GM23338 (cell line): Measurements from ENCODE around the gene TRIM71. TPM values are rescaled to one million over a fixed set of nuclear protein-coding genes. Genes with fewer than 3 reads are reported as not detected.
A peak's percentile ranks its signal among the peaks of the same experiment; 100 is the strongest.

Experiments used
- ATAC-seq: fragments of 200-7000 bp; cut with Tn5 transposase; 3 replicates; pipeline ENCODE4 v1.9.1; 2020
- DNase-seq: peaks from one replicate; pipeline ENCODE4 v3.0.0-alpha.2; 2015; ENCODE audit warnings: low spot score
- H2AFZ ChIP-seq: fragments of 200-600 bp; sonication (generic); 2 replicates; pipeline ENCODE4 v1.8.0; 2016; ENCODE audit warnings: antibody characterized with exemption, mild to moderate bottlenecking, moderate library complexity
- H3F3A ChIP-seq: fragments of 200-600 bp; sonication (generic); replicated peaks from 2 replicates; pipeline ENCODE4 v1.8.0; 2017; ENCODE audit warnings: antibody characterized with exemption, mixed run types, low read depth
- H3K27ac ChIP-seq: fragments of 200-600 bp; sonication (generic); 2 replicates; pipeline ENCODE4 v1.6.1; 2016; ENCODE audit warnings: low read depth
- H3K27me3 ChIP-seq: fragments of 200-600 bp; sonication (generic); 2 replicates; pipeline ENCODE4 v1.8.0; 2016; ENCODE audit warnings: mild to moderate bottlenecking, mixed run types, moderate library complexity; ENCODE audit not compliant: insufficient read depth
- H3K36me3 ChIP-seq: fragments of 200-600 bp; sonication (generic); 2 replicates; pipeline ENCODE4 v1.8.0; 2016; ENCODE audit warnings: mild to moderate bottlenecking; ENCODE audit not compliant: insufficient read depth
- H3K4me1 ChIP-seq: fragments of 200-600 bp; sonication (generic); 2 replicates; pipeline ENCODE4 v1.8.0; 2016; ENCODE audit warnings: mild to moderate bottlenecking, moderate library complexity; ENCODE audit not compliant: insufficient read depth
- H3K4me2 ChIP-seq: fragments of 200-600 bp; sonication (generic); 2 replicates; pipeline ENCODE4 v1.7.1; 2017; ENCODE audit warnings: mixed run types
- H3K4me3 ChIP-seq: fragments of 200-600 bp; sonication (generic); 2 replicates; pipeline ENCODE4 v1.6.1; 2016; ENCODE audit warnings: mixed run types
- H3K79me2 ChIP-seq: fragments of 200-600 bp; sonication (generic); replicated peaks from 2 replicates; pipeline ENCODE4 v1.8.0; 2017; ENCODE audit warnings: mild to moderate bottlenecking; ENCODE audit not compliant: insufficient read depth
- H3K9me2 ChIP-seq: fragments of 200-600 bp; sonication (generic); 2 replicates; pipeline ENCODE4 v1.8.0; 2017; ENCODE audit not compliant: insufficient read depth
- H4K20me1 ChIP-seq: fragments of 200-600 bp; sonication (generic); replicated peaks from 2 replicates; pipeline ENCODE4 v1.8.0; 2017; ENCODE audit warnings: mild to moderate bottlenecking; ENCODE audit not compliant: insufficient read depth
- H3K27ac Mint-ChIP-seq: 2 replicates; pipeline ENCODE4 v1.8.0; 2020; ENCODE audit warnings: inconsistent platforms, mild to moderate bottlenecking, moderate library complexity, mixed read lengths
- H3K27me3 Mint-ChIP-seq: 3 replicates; pipeline ENCODE4 v1.8.0; 2022; ENCODE audit warnings: low read depth, mild to moderate bottlenecking, moderate library complexity, mixed read lengths, inconsistent platforms; ENCODE audit not compliant: insufficient read depth, poor library complexity
- H3K36me3 Mint-ChIP-seq: 3 replicates; pipeline ENCODE4 v1.8.0; 2021; ENCODE audit warnings: low read depth, mild to moderate bottlenecking, inconsistent platforms, moderate library complexity, mixed read lengths
- H3K4me1 Mint-ChIP-seq: 3 replicates; pipeline ENCODE4 v1.8.0; 2020; ENCODE audit warnings: mild to moderate bottlenecking, inconsistent platforms, mixed read lengths
- H3K4me3 Mint-ChIP-seq: 3 replicates; pipeline ENCODE4 v1.8.0; 2021; ENCODE audit warnings: moderate library complexity, mild to moderate bottlenecking, inconsistent platforms, mixed read lengths
- H3K9me3 Mint-ChIP-seq: 3 replicates; pipeline ENCODE4 v1.8.0; 2020; ENCODE audit warnings: moderate library complexity, mild to moderate bottlenecking, inconsistent platforms, mixed read lengths
- ETS1 ChIP-seq: IDR thresholded peaks from 2 replicates; pipeline ENCODE4 v1.6.1; 2016; ENCODE audit warnings: antibody characterized with exemption
- EZH2 ChIP-seq: fragments of 200-600 bp; sonication (generic); IDR thresholded peaks from one replicate; pipeline ENCODE4 v1.8.0; 2017; ENCODE audit warnings: antibody characterized with exemption, mild to moderate bottlenecking, low read depth; ENCODE audit not compliant: unreplicated experiment
- EZH2phosphoT487 ChIP-seq: fragments of 200-600 bp; sonication (generic); IDR thresholded peaks from one replicate; pipeline ENCODE4 v1.8.1; 2018; ENCODE audit warnings: antibody characterized with exemption; ENCODE audit not compliant: unreplicated experiment
- JUNB ChIP-seq: IDR thresholded peaks from one replicate; pipeline ENCODE4 v1.6.1; 2016; ENCODE audit warnings: antibody characterized with exemption; ENCODE audit not compliant: unreplicated experiment
- NANOG ChIP-seq: IDR thresholded peaks from 2 replicates; pipeline ENCODE4 v1.6.1; 2016; ENCODE audit warnings: antibody characterized with exemption, borderline replicate concordance
- POLR2AphosphoS5 ChIP-seq: IDR thresholded peaks from 2 replicates; pipeline ENCODE4 v1.6.1; 2016; ENCODE audit warnings: antibody characterized with exemption, low read depth
- STAT1 ChIP-seq: IDR thresholded peaks from one replicate; pipeline ENCODE4 v1.6.1; 2016; ENCODE audit warnings: antibody characterized with exemption; ENCODE audit not compliant: unreplicated experiment
- ZNF114 ChIP-seq: fragments of 250-450 bp; sonication (Bioruptor Pico); IDR thresholded peaks from 2 replicates; pipeline ENCODE4 v1.5.0; 2020; ENCODE audit warnings: mild to moderate bottlenecking, moderate library complexity
- ZNF331 ChIP-seq: fragments of 250-450 bp; sonication (Bioruptor Pico); IDR thresholded peaks from 2 replicates; pipeline ENCODE4 v1.5.0; 2020; ENCODE audit warnings: low read depth, mild to moderate bottlenecking, moderate library complexity
- polyA plus RNA-seq: library from polyadenylated mRNA; unstranded; fragments of >200 nt; fragmentation: Nextera tagmentation; extraction: Ambion mirVana; gene quantifications from 2 replicates; pipeline ENCODE4 v1.2.1, GENCODE V29; 2016
- total RNA-seq: library from RNA; depleted of rRNA; stranded (reverse); fragments of >200 nt; shearing (Covaris generic); gene quantifications from 2 replicates; pipeline ENCODE4 v1.2.3, GENCODE V29; 2014
- TF ChIP-seq, protein P1 (sequence below): IDR thresholded peaks from one replicate; pipeline ENCODE4 v1.6.1; 2018; ENCODE audit warnings: antibody characterized with exemption; ENCODE audit not compliant: unreplicated experiment
- TF ChIP-seq, protein P2 (sequence below), 2 experiments: fragments of 200-600 bp in 1 of 2; sonication (generic) in 1 of 2; conservative IDR thresholded peaks; 2 replicates each; pipeline versions ENCODE4 v1.5.1 to v1.6.1; 2016 to 2017; ENCODE audit warnings: antibody characterized with exemption in 2 of 2, low read depth in 2 of 2, mild to moderate bottlenecking in 2 of 2, moderate library complexity in 1 of 2

Gene TRIM71
- total and polyA plus RNA-seq, 2 experiments from 2014 or later, result 71.5 to 346 TPM

DNA sequence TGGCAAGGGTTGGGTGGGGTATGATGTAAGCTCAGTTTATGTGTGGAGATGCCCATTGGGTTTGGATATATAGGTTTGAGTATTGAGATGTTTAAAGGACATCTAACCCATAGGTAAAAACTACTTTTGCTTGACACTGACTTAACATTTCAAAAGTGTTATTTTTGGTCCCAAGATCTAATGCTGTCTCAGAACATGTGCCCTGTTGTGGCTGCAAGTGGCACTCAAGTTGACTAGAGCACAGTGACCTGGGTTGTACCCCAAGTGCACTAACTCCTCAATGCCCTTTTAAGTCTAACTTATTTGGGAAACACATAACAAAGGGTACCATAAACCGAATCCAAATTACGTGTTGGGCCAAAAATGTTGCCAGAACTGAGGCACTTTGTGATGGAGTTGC, 77.2 kb downstream of the TRIM71 start (continued):
- TF ChIP-seq, protein P1, sequence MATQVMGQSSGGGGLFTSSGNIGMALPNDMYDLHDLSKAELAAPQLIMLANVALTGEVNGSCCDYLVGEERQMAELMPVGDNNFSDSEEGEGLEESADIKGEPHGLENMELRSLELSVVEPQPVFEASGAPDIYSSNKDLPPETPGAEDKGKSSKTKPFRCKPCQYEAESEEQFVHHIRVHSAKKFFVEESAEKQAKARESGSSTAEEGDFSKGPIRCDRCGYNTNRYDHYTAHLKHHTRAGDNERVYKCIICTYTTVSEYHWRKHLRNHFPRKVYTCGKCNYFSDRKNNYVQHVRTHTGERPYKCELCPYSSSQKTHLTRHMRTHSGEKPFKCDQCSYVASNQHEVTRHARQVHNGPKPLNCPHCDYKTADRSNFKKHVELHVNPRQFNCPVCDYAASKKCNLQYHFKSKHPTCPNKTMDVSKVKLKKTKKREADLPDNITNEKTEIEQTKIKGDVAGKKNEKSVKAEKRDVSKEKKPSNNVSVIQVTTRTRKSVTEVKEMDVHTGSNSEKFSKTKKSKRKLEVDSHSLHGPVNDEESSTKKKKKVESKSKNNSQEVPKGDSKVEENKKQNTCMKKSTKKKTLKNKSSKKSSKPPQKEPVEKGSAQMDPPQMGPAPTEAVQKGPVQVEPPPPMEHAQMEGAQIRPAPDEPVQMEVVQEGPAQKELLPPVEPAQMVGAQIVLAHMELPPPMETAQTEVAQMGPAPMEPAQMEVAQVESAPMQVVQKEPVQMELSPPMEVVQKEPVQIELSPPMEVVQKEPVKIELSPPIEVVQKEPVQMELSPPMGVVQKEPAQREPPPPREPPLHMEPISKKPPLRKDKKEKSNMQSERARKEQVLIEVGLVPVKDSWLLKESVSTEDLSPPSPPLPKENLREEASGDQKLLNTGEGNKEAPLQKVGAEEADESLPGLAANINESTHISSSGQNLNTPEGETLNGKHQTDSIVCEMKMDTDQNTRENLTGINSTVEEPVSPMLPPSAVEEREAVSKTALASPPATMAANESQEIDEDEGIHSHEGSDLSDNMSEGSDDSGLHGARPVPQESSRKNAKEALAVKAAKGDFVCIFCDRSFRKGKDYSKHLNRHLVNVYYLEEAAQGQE, result no peak
- TF ChIP-seq ETS1, result no peak
- TF ChIP-seq STAT1, result no peak
- TF ChIP-seq, protein P2, sequence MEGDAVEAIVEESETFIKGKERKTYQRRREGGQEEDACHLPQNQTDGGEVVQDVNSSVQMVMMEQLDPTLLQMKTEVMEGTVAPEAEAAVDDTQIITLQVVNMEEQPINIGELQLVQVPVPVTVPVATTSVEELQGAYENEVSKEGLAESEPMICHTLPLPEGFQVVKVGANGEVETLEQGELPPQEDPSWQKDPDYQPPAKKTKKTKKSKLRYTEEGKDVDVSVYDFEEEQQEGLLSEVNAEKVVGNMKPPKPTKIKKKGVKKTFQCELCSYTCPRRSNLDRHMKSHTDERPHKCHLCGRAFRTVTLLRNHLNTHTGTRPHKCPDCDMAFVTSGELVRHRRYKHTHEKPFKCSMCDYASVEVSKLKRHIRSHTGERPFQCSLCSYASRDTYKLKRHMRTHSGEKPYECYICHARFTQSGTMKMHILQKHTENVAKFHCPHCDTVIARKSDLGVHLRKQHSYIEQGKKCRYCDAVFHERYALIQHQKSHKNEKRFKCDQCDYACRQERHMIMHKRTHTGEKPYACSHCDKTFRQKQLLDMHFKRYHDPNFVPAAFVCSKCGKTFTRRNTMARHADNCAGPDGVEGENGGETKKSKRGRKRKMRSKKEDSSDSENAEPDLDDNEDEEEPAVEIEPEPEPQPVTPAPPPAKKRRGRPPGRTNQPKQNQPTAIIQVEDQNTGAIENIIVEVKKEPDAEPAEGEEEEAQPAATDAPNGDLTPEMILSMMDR (conservative IDR thresholded peaks at IDR 0.05; ENCODE audit: low read depth in 2 of 2), result no peak
- TF ChIP-seq ZNF114 (CRISPR knock-in tag), result no peak
- no peak for TF ChIP-seq EZH2

- TF ChIP-seq EZH2, result no peak
- TF ChIP-seq, protein P2 (conservative IDR thresholded peaks at IDR 0.05; ENCODE audit: low read depth in 2 of 2), result no peak
- TF ChIP-seq ZNF331 (CRISPR knock-in tag), result no peak
- TF ChIP-seq, protein P1, result no peak
- no peak for TF ChIP-seq JUNB
- no peak for TF ChIP-seq POLR2AphosphoS5
- TF ChIP-seq EZH2phosphoT487, result no peak
- TF ChIP-seq NANOG, result no peak
- no peak for TF ChIP-seq STAT1
- no peak for TF ChIP-seq ZNF114 (CRISPR knock-in tag)
- Mint-ChIP-seq H3K36me3 (peaks cover 92% of the 10 kb centered on the region), H3K27me3 (peaks cover 56% of the 10 kb centered on the region), H3K27ac (peak overlapping the region; percentile 38; the same call in 1 of the 2 replicates), H3K4me1 (peaks cover 75% of the 10 kb centered on the region), H3K4me3 (no peak overlapping the region), H3K9me3 (peaks cover 6% of the 10 kb centered on the region; the same call in 1 of the 3 replicates)
- H3K36me3 ChIP-seq, result peaks cover 45% of the 10 kb centered on the region
- ATAC-seq (no peak), DNase-seq (no peak)
- H3K79me2 ChIP-seq, result peaks cover 75% of the 10 kb centered on the region
- no peak overlapping the region for H2AFZ ChIP-seq
- peaks cover 74% of the 10 kb centered on the region for H3F3A ChIP-seq
- peaks cover 80% of the 10 kb centered on the region for H4K20me1 ChIP-seq
- no peak overlapping the region for H3K27ac ChIP-seq
- H3K4me3 ChIP-seq, result no peak overlapping the region
- no peak overlapping the region for H3K4me2 ChIP-seq
- no peaks in the 10 kb centered on the region for H3K27me3 ChIP-seq
- H3K4me1 ChIP-seq, result peaks cover 50% of the 10 kb centered on the region
- no peaks in the 10 kb centered on the region for H3K9me2 ChIP-seq
Observed at GRCh38 chr3:32895701-32896100, 77.9 kb downstream of the TRIM71 start.
